ENCODE measurements around the gene LCE3B. TPM values are rescaled to one million over a fixed set of nuclear protein-coding genes. Genes with fewer than 3 reads are reported as not detected.

LCE3B gene
- total RNA-seq, 4 donors from 2014 or later = not detected

GRCh38 chr1:152580433-152580832 lies 33.2 kb upstream of the LCE3B start, which contains the start of gene LCE3D:
Gene LCE3D (minus strand): TSS chr1:152580516. CDS start chr1:152579936, 580 bp downstream.
- no peaks in the 10 kb centered on the region for H3K4me1 ChIP-seq
- 63% methylated on average over 3 of the region's 4 CpGs for WGBS
- no peak within 1 kb of the TSS for H3K27ac ChIP-seq
- TF ChIP-seq CTCF (IDR thresholded peaks at IDR 0.05) (no peak), POLR2AphosphoS5 (IDR thresholded peaks at IDR 0.05) (no peak), POLR2A (IDR thresholded peaks at IDR 0.05) (no peak), EP300 (IDR thresholded peaks at IDR 0.05) (no peak)
- H3K36me3 ChIP-seq = no peaks in the 10 kb centered on the region
- no peaks in the 10 kb centered on the region for H3K27me3 ChIP-seq
- DNase-seq (ENCODE audit: low spot score in 2 of 2) = no peak
- no peaks in the 10 kb centered on the region for H3K9me3 ChIP-seq
- no peak within 1 kb of the TSS for H3K4me3 ChIP-seq

- no peaks in the 10 kb centered on the region for H3K36me3 ChIP-seq
- no peak overlapping the region for H3K27ac ChIP-seq
- no peak for DNase-seq (ENCODE audit: low spot score in 2 of 2)
- no peaks in the 10 kb centered on the region for H3K27me3 ChIP-seq
- no peaks in the 10 kb centered on the region for H3K4me1 ChIP-seq
- H3K9me3 ChIP-seq = no peaks in the 10 kb centered on the region
- WGBS = 58% methylated on average over 1 of the region's 1 CpG
- H3K4me3 ChIP-seq = no peak overlapping the region
- TF ChIP-seq POLR2AphosphoS5 (IDR thresholded peaks at IDR 0.05) (no peak), CTCF (IDR thresholded peaks at IDR 0.05) (no peak), EP300 (IDR thresholded peaks at IDR 0.05) (no peak), POLR2A (IDR thresholded peaks at IDR 0.05) (no peak)
Observed at GRCh38 chr1:152582647-152583046, 31.0 kb upstream of the LCE3B start.

- Histone ChIP-seq H3K27me3 (no peaks in the 10 kb centered on the region), H3K4me1 (no peaks in the 10 kb centered on the region), H3K36me3 (no peaks in the 10 kb centered on the region), H3K9me3 (no peaks in the 10 kb centered on the region), H3K4me3 (no peak overlapping the region), H3K27ac (no peak overlapping the region)
- DNase-seq (ENCODE audit: low spot score in 2 of 2) = no peak
- no CpG with 5 or more reads among the region's 1 CpG for WGBS
- TF ChIP-seq CTCF (IDR thresholded peaks at IDR 0.05) = no peak
- TF ChIP-seq POLR2AphosphoS5 (IDR thresholded peaks at IDR 0.05) = no peak
- TF ChIP-seq EP300 (IDR thresholded peaks at IDR 0.05) = no peak
- no peak for TF ChIP-seq POLR2A (IDR thresholded peaks at IDR 0.05)
Observed at GRCh38 chr1:152585586-152585985, 28.0 kb upstream of the LCE3B start.

GRCh38 chr1:152596986-152597385 lies 16.6 kb upstream of the LCE3B start:
- no peaks in the 10 kb centered on the region for H3K9me3 ChIP-seq
- no peaks in the 10 kb centered on the region for H3K4me1 ChIP-seq
- no peaks in the 10 kb centered on the region for H3K27me3 ChIP-seq
- DNase-seq (ENCODE audit: low spot score in 2 of 2) = no peak
- no CpG with 5 or more reads among the region's 2 CpGs for WGBS
- TF ChIP-seq POLR2A (IDR thresholded peaks at IDR 0.05) = no peak
- no peak for TF ChIP-seq EP300 (IDR thresholded peaks at IDR 0.05)
- TF ChIP-seq POLR2AphosphoS5 (IDR thresholded peaks at IDR 0.05) = no peak
- no peak overlapping the region for H3K4me3 ChIP-seq
- no peak overlapping the region for H3K27ac ChIP-seq
- no peaks in the 10 kb centered on the region for H3K36me3 ChIP-seq

- no peaks in the 10 kb centered on the region for H3K27me3 ChIP-seq
- H3K36me3 ChIP-seq = no peaks in the 10 kb centered on the region
- no CpG with 5 or more reads among the region's 4 CpGs for WGBS
- DNase-seq (ENCODE audit: low spot score in 2 of 2) = no peak
- no peaks in the 10 kb centered on the region for H3K9me3 ChIP-seq
- H3K27ac ChIP-seq = no peak within 1 kb of the TSS
- no peak for TF ChIP-seq EP300 (IDR thresholded peaks at IDR 0.05)
- TF ChIP-seq CTCF (IDR thresholded peaks at IDR 0.05) = no peak
- no peak for TF ChIP-seq POLR2A (IDR thresholded peaks at IDR 0.05)
- TF ChIP-seq POLR2AphosphoS5 (IDR thresholded peaks at IDR 0.05) = no peak
- no peak within 1 kb of the TSS for H3K4me3 ChIP-seq
- H3K4me1 ChIP-seq = no peaks in the 10 kb centered on the region
Observed at GRCh38 chr1:152599934-152600333, 13.7 kb upstream of the LCE3B start, which contains the start of gene LCE3C. Gene LCE3C (plus strand): TSS chr1:152600234. CDS start chr1:152600732, 498 bp downstream.

GRCh38 chr1:152621993-152622392 lies 8.4 kb downstream of the LCE3B start:
- no peaks in the 10 kb centered on the region for H3K36me3 ChIP-seq
- peaks cover 10% of the 10 kb centered on the region for H3K9me3 ChIP-seq
- 100% methylated on average over 3 of the region's 3 CpGs for WGBS
- peaks cover 3% of the 10 kb centered on the region for H3K4me1 ChIP-seq
- TF ChIP-seq POLR2AphosphoS5 (IDR thresholded peaks at IDR 0.05) (no peak), EP300 (IDR thresholded peaks at IDR 0.05) (no peak), POLR2A (IDR thresholded peaks at IDR 0.05) (no peak), CTCF (IDR thresholded peaks at IDR 0.05) (no peak)
- no peak for DNase-seq (ENCODE audit: low spot score in 2 of 2)
- H3K27me3 ChIP-seq = peaks cover 7% of the 10 kb centered on the region
- H3K4me3 ChIP-seq = no peak overlapping the region
- no peak overlapping the region for H3K27ac ChIP-seq
